ENCODE measurements around the gene MEAK7.
A peak's percentile ranks its signal among the peaks of the same experiment; 100 is the strongest.
"Not testable (repeated sequence)": the region's sequence is repeated elsewhere in the genome, so short reads cannot be mapped to it uniquely, and the experiment has no call there.

MEAK7 gene

GRCh38 chr16:84529607-84530006 lies 25.1 kb upstream of the MEAK7 start:
- H3K9me3 ChIP-seq (ENCODE audit: low read depth, low read length), result no peaks in the 10 kb centered on the region
- no peak overlapping the region for H3K4me3 ChIP-seq
- no peak for DNase-seq (ENCODE audit: low read depth, low spot score)
- H3K9ac ChIP-seq (ENCODE audit: insufficient read length), result no peak overlapping the region
- no peaks in the 10 kb centered on the region for H3K36me3 ChIP-seq (ENCODE audit: insufficient read depth, low read length)
- no peak overlapping the region for H3K27ac ChIP-seq
- no peak for TF ChIP-seq FOXP2 (optimal IDR thresholded peaks at IDR 0.05; ENCODE audit: control extremely low read depth, extremely low read length, insufficient read depth)
- TF ChIP-seq EZH2 (IDR thresholded peaks at IDR 0.05), result no peak
- TF ChIP-seq POLR2AphosphoS5 (IDR thresholded peaks at IDR 0.05; ENCODE audit: borderline replicate concordance, low read depth, low read length), result no peak

GRCh38 chr16:84528322-84528721 lies 23.9 kb upstream of the MEAK7 start:
- no peak for DNase-seq (ENCODE audit: low read depth, low spot score)
- no peaks in the 10 kb centered on the region for H3K9me3 ChIP-seq (ENCODE audit: low read depth, low read length)
- no peaks in the 10 kb centered on the region for H3K36me3 ChIP-seq (ENCODE audit: insufficient read depth, low read length)
- H3K4me3 ChIP-seq, result no peak overlapping the region
- H3K27ac ChIP-seq, result no peak overlapping the region
- TF ChIP-seq FOXP2 (optimal IDR thresholded peaks at IDR 0.05; ENCODE audit: control extremely low read depth, extremely low read length, insufficient read depth) (no peak), POLR2AphosphoS5 (IDR thresholded peaks at IDR 0.05; ENCODE audit: borderline replicate concordance, low read depth, low read length) (no peak), EZH2 (IDR thresholded peaks at IDR 0.05) (no peak)
- no peak overlapping the region for H3K9ac ChIP-seq (ENCODE audit: insufficient read length)

GRCh38 chr16:84527532-84528269 lies 23.2 kb upstream of the MEAK7 start:
- TF ChIP-seq POLR2AphosphoS5 (IDR thresholded peaks at IDR 0.05; ENCODE audit: borderline replicate concordance, low read depth, low read length), result no peak
- no peak for TF ChIP-seq EZH2 (IDR thresholded peaks at IDR 0.05)
- TF ChIP-seq FOXP2 (optimal IDR thresholded peaks at IDR 0.05; ENCODE audit: control extremely low read depth, extremely low read length, insufficient read depth), result no peak
- no peaks in the 10 kb centered on the region for H3K36me3 ChIP-seq (ENCODE audit: insufficient read depth, low read length)
- H3K9me3 ChIP-seq (ENCODE audit: low read depth, low read length), result no peaks in the 10 kb centered on the region
- peak overlapping the region; percentile 85; the same call in 1 of the 2 replicates for H3K27ac ChIP-seq
- H3K9ac ChIP-seq (ENCODE audit: insufficient read length), result no peak overlapping the region
- no peak for DNase-seq (ENCODE audit: low read depth, low spot score)
- no peak overlapping the region for H3K4me3 ChIP-seq

- no peak for TF ChIP-seq EZH2 (IDR thresholded peaks at IDR 0.05)
- no peak for TF ChIP-seq FOXP2 (optimal IDR thresholded peaks at IDR 0.05; ENCODE audit: control extremely low read depth, extremely low read length, insufficient read depth)
- no peak for TF ChIP-seq POLR2AphosphoS5 (IDR thresholded peaks at IDR 0.05; ENCODE audit: borderline replicate concordance, low read depth, low read length)
Measured at GRCh38 chr16:84526794-84527531, 22.5 kb upstream of the MEAK7 start.

GRCh38 chr16:84524941-84525581 lies 20.6 kb upstream of the MEAK7 start:
- not testable (repeated sequence) for DNase-seq (ENCODE audit: low read depth, low spot score); H3K9ac ChIP-seq (ENCODE audit: insufficient read length); H3K9me3 ChIP-seq (ENCODE audit: low read depth, low read length); H3K4me3 ChIP-seq; H3K27ac ChIP-seq; H3K36me3 ChIP-seq (ENCODE audit: insufficient read depth, low read length)

More at GRCh38 chr16:84526794-84527531, 22.5 kb upstream of the MEAK7 start:
- DNase-seq (ENCODE audit: low read depth, low spot score), result no peak
- Histone ChIP-seq H3K9ac (ENCODE audit: insufficient read length) (no peak overlapping the region), H3K27ac (peak overlapping the region; percentile 85), H3K4me3 (peak overlapping the region; percentile 42; the same call in 1 of the 2 replicates), H3K36me3 (ENCODE audit: insufficient read depth, low read length) (no peaks in the 10 kb centered on the region), H3K9me3 (ENCODE audit: low read depth, low read length) (no peaks in the 10 kb centered on the region)

GRCh38 chr16:84524346-84524920 lies 20.0 kb upstream of the MEAK7 start:
- no peak for DNase-seq (ENCODE audit: low read depth, low spot score)
- Histone ChIP-seq H3K9me3 (ENCODE audit: low read depth, low read length) (no peaks in the 10 kb centered on the region), H3K36me3 (ENCODE audit: insufficient read depth, low read length) (no peaks in the 10 kb centered on the region), H3K27ac (no peak overlapping the region), H3K4me3 (no peak overlapping the region), H3K9ac (ENCODE audit: insufficient read length) (no peak overlapping the region)
- no peak for TF ChIP-seq EZH2 (IDR thresholded peaks at IDR 0.05)

GRCh38 chr16:84521497-84521770 lies 17.0 kb upstream of the MEAK7 start:
- H3K9ac ChIP-seq (ENCODE audit: insufficient read length), result no peak overlapping the region
- H3K4me3 ChIP-seq, result no peak overlapping the region
- no peaks in the 10 kb centered on the region for H3K9me3 ChIP-seq (ENCODE audit: low read depth, low read length)
- H3K27ac ChIP-seq, result no peak overlapping the region
- TF ChIP-seq POLR2AphosphoS5 (IDR thresholded peaks at IDR 0.05; ENCODE audit: borderline replicate concordance, low read depth, low read length), result no peak
- no peak for TF ChIP-seq EZH2 (IDR thresholded peaks at IDR 0.05)
- TF ChIP-seq FOXP2 (optimal IDR thresholded peaks at IDR 0.05; ENCODE audit: control extremely low read depth, extremely low read length, insufficient read depth), result no peak
- no peak for DNase-seq (ENCODE audit: low read depth, low spot score)
- H3K36me3 ChIP-seq (ENCODE audit: insufficient read depth, low read length), result no peaks in the 10 kb centered on the region

GRCh38 chr16:84520725-84521496 lies 16.5 kb upstream of the MEAK7 start:
- H3K36me3 ChIP-seq (ENCODE audit: insufficient read depth, low read length), result no peaks in the 10 kb centered on the region
- TF ChIP-seq EZH2 (IDR thresholded peaks at IDR 0.05) (no peak), POLR2AphosphoS5 (IDR thresholded peaks at IDR 0.05; ENCODE audit: borderline replicate concordance, low read depth, low read length) (no peak), FOXP2 (optimal IDR thresholded peaks at IDR 0.05; ENCODE audit: control extremely low read depth, extremely low read length, insufficient read depth) (no peak)
- DNase-seq (ENCODE audit: low read depth, low spot score), result no peak
- H3K9ac ChIP-seq (ENCODE audit: insufficient read length), result no peak overlapping the region
- H3K27ac ChIP-seq, result no peak overlapping the region
- no peak overlapping the region for H3K4me3 ChIP-seq
- no peaks in the 10 kb centered on the region for H3K9me3 ChIP-seq (ENCODE audit: low read depth, low read length)

Data from SK-N-MC (cell line).